ENCODE results near the gene ITGAX. TPM values are rescaled to one million over a fixed set of nuclear protein-coding genes. Genes with fewer than 3 reads are reported as not detected.
"Not testable (repeated sequence)": the region's sequence is repeated elsewhere in the genome, so short reads cannot be mapped to it uniquely, and the experiment has no call there.

The ITGAX gene
- total RNA-seq, 4 donors from 2014 or later, result 0.30 to 3.3 (median 1.1) TPM

DNA sequence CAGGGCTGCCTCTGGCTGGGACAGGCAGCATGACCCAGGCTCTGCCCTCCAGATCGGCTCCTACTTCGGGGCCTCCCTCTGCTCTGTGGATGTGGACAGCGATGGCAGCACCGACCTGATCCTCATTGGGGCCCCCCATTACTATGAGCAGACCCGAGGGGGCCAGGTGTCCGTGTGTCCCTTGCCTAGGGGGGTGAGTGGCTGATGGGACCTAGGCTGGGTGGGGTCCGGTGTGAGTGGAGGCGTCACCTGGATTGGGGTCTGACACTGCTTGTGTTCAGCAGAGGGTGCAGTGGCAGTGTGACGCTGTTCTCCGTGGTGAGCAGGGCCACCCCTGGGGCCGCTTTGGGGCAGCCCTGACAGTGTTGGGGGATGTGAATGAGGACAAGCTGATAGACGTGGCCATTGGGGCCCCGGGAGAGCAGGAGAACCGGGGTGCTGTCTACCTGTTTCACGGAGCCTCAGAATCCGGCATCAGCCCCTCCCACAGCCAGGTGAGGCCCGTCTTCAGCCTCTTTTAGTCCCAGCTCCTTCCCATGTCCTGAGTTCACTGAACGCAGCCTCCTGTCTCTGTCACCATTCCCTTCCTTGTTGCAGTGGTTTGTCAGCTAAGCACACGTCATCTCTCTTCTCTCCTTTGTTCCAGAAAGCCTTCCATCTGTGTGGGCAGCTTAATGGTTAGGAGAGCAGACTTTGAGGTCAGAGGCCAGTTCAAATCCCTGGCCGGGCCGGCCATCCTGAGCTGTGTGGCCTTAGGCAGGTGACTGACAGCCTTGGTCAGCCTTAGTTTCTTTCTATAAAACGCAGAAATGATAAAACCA, 56.3 kb downstream of the ITGAX start:
- 77 to 81% methylated on average over 22 of the region's 22 CpGs for WGBS, 2 donors
- intact Hi-C loops (cut with DNase I; ENCODE audit: low total_unique reads), result no loop called here

DNA sequence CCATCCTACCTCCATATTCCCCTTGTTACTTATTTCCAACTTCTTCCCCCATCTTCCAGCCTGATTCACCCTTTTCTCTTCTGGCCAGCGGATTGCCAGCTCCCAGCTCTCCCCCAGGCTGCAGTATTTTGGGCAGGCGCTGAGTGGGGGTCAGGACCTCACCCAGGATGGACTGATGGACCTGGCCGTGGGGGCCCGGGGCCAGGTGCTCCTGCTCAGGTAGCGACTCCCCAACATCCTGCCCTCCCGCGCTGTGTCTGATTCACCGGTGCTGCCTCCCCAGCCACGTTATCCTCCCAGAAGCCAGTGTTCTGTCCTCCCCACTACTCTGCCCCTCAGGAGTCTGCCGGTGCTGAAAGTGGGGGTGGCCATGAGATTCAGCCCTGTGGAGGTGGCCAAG, 57.8 kb downstream of the ITGAX start:
- 84% methylated on average over 9 to 10 of the region's 10 CpGs for WGBS, 2 donors
- no peak for DNase-seq (ENCODE audit: low spot score in 2 of 2)
- TF ChIP-seq POLR2A (IDR thresholded peaks at IDR 0.05), result no peak
- TF ChIP-seq CTCF (IDR thresholded peaks at IDR 0.05), result no peak

More for the DNA sequence above, 56.3 kb downstream of the ITGAX start:
- no peak overlapping the region for H3K4me3 ChIP-seq (ENCODE audit: low read depth, poor library complexity, severe bottlenecking)
- no peak for DNase-seq (ENCODE audit: low spot score in 2 of 2)
- TF ChIP-seq POLR2A (IDR thresholded peaks at IDR 0.05) (no peak), CTCF (IDR thresholded peaks at IDR 0.05) (no peak)

DNA sequence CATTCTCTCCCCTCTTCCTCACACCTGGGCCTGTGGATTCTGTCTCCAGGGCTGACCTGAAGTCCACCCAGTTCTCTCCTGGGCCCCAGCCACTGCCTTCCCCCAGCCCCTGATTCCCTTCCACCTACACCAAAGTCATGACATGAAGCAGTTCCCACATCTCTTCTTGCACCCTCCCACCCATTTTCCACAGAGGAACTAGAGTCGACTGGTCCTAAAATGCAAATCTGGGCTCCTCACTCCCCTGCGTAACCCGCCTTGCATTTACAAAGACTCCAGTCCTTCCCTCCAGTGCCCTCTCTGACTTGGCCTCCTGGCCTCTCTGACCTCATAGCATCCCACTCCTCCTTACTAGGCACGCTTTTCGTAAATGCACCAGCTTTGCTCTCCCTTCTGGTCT, 58.4 kb downstream of the ITGAX start:
- no peak for DNase-seq (ENCODE audit: low spot score in 2 of 2)
- 86 to 91% methylated on average over 5 of the region's 5 CpGs for WGBS, 2 donors
- H3K4me3 ChIP-seq (ENCODE audit: low read depth, poor library complexity, severe bottlenecking), result no peak overlapping the region
- intact Hi-C loops (cut with DNase I; ENCODE audit: low total_unique reads), result no loop called here
- TF ChIP-seq POLR2A (IDR thresholded peaks at IDR 0.05), result no peak
- no peak for TF ChIP-seq CTCF (IDR thresholded peaks at IDR 0.05)

More for the DNA sequence above, 57.8 kb downstream of the ITGAX start:
- intact Hi-C loops (cut with DNase I; ENCODE audit: low total_unique reads), result no loop called here
- H3K4me3 ChIP-seq (ENCODE audit: low read depth, poor library complexity, severe bottlenecking), result no peak overlapping the region

DNA sequence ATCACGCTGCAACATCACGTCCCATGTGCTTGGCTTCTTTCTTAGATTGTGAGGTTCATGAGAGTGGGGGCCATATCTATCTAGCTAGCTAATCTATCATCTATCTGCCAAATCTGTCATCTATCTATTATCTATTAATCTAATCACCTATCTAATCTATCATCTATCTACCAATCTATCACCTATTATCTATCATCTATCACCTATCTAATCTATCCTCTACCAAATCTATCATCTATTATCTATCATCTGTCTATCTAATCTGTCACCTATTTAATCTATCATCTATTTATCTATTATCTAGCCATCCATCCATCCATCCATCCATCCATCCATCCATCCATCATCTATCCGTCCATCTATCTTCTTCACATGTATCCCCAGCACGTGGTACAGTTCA, 59.0 kb downstream of the ITGAX start:
- intact Hi-C loops (cut with DNase I; ENCODE audit: low total_unique reads), result no loop called here
- TF ChIP-seq POLR2A (IDR thresholded peaks at IDR 0.05) (no peak), CTCF (IDR thresholded peaks at IDR 0.05) (no peak)
- 82 to 87% methylated on average over 4 of the region's 4 CpGs for WGBS, 2 donors
- DNase-seq (ENCODE audit: low spot score in 2 of 2), result no peak
- no peak overlapping the region for H3K4me3 ChIP-seq (ENCODE audit: low read depth, poor library complexity, severe bottlenecking)

DNA sequence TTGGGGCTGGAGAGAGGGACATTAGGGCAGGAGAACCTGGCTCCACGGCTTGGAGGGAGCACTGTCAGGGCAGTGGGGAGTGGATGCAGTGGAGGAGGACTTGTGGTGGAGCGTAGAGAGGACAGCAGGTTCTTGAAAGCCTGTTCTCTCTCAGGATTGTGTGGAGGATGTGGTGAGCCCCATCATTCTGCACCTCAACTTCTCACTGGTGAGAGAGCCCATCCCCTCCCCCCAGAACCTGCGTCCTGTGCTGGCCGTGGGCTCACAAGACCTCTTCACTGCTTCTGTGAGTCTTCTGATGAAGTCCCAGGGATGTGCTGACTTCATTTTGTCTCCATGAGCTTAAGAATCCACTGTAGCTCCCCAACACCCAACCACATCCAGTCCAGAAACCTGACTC, 59.7 kb downstream of the ITGAX start:
- WGBS, 2 donors, result 80 to 81% methylated on average over 4 of the region's 4 CpGs
- DNase-seq (ENCODE audit: low spot score in 2 of 2), result no peak
- TF ChIP-seq POLR2A (IDR thresholded peaks at IDR 0.05) (no peak), CTCF (IDR thresholded peaks at IDR 0.05) (no peak)
- intact Hi-C loops (cut with DNase I; ENCODE audit: low total_unique reads), result no loop called here
- H3K4me3 ChIP-seq (ENCODE audit: low read depth, poor library complexity, severe bottlenecking), result no peak overlapping the region

DNA sequence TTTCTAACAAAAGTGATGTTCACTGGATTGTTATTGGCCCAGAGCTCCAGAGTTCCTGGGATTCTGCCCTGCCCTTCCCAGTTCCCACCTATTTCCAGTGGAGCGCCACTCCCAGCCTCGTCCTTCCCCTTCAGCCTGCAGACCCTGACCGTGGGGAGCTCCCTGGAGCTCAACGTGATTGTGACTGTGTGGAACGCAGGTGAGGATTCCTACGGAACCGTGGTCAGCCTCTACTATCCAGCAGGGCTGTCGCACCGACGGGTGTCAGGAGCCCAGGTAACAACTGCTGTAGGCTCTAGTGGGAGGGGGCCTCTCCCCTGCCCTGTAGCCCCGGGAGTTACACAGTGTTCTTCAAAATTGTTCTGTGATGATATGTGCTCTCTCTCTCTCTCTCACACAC, 61.4 kb downstream of the ITGAX start:
- DNase-seq (ENCODE audit: low spot score in 2 of 2), result no peak
- intact Hi-C loops (cut with DNase I; ENCODE audit: low total_unique reads), result no loop called here
- TF ChIP-seq POLR2A (IDR thresholded peaks at IDR 0.05) (no peak), CTCF (IDR thresholded peaks at IDR 0.05) (no peak)
- WGBS, 2 donors, result 79 to 81% methylated on average over 11 of the region's 11 CpGs
- H3K4me3 ChIP-seq (ENCODE audit: low read depth, poor library complexity, severe bottlenecking), result no peak overlapping the region

DNA sequence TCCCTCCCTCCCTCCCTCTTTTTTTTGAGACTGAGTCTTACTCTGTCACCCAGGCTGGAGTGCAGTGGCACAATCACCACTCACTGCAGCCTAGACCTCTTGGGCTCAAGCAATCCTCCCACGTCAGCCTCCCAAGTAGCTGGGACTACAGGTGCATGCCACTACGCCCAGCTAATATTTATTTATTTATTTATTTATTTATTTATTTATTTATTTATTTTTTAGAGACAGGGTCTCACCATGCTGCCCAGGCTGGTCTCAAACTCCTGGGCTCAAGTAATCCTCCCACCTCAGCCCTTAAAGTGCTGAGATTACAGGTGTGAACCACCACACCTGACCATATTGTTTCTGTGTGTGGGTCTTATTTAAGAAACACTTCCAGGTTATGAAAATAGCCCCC, 62.1 kb downstream of the ITGAX start:
- intact Hi-C loops (cut with DNase I; ENCODE audit: low total_unique reads); DNase-seq (ENCODE audit: low spot score in 2 of 2); H3K4me3 ChIP-seq (ENCODE audit: low read depth, poor library complexity, severe bottlenecking): not testable (repeated sequence)
- 86 to 91% methylated on average over 2 of the region's 2 CpGs for WGBS, 2 donors

All from lower leg skin (tissue), 4 donors.